MM.1S (cell line): ENCODE data around the gene FAAP100.
A peak's percentile ranks its signal among the peaks of the same experiment; 100 is the strongest.

Experiments used
- DNase-seq: peaks from one replicate; pipeline ENCODE4 v3.0.0-alpha.2; 2015
- H2AFZ ChIP-seq: fragments of 300-600 bp; sonication (generic); 2 replicates; pipeline ENCODE4 v1.6.0; 2016; ENCODE audit warnings: antibody characterized with exemption, low read length
- H3F3A ChIP-seq: fragments of 300-600 bp; sonication (generic); 2 replicates; pipeline ENCODE4 v1.6.1; 2016; ENCODE audit warnings: mild to moderate bottlenecking, antibody characterized with exemption, low read length, moderate library complexity, mixed read lengths; ENCODE audit not compliant: insufficient read depth
- H3K27ac ChIP-seq: fragments of 300-600 bp; sonication (generic); 2 replicates; pipeline ENCODE4 v1.5.1; 2016; ENCODE audit warnings: mild to moderate bottlenecking, low read length
- H3K27me3 ChIP-seq: fragments of 300-600 bp; sonication (generic); replicated peaks from 2 replicates; pipeline ENCODE4 v1.6.0; 2016; ENCODE audit warnings: low read length; ENCODE audit not compliant: insufficient read depth
- H3K36me3 ChIP-seq: fragments of 300-600 bp; sonication (generic); replicated peaks from 2 replicates; pipeline ENCODE4 v1.6.1; 2016; ENCODE audit warnings: mild to moderate bottlenecking, low read length, mixed read lengths; ENCODE audit not compliant: insufficient read depth
- H3K4me1 ChIP-seq: fragments of 300-600 bp; sonication (generic); 2 replicates; pipeline ENCODE4 v1.6.1; 2016; ENCODE audit warnings: low read length, mixed read lengths
- H3K4me2 ChIP-seq: fragments of 300-600 bp; sonication (generic); 2 replicates; pipeline ENCODE4 v1.6.0; 2016; ENCODE audit warnings: low read depth, low read length
- H3K4me3 ChIP-seq: fragments of 300-600 bp; sonication (generic); 2 replicates; pipeline ENCODE4 v1.5.1; 2016; ENCODE audit warnings: low read length, mixed read lengths
- H3K79me2 ChIP-seq: fragments of 300-600 bp; sonication (generic); 2 replicates; pipeline ENCODE4 v1.6.1; 2016; ENCODE audit warnings: mixed run types, low read length, mixed read lengths
- H3K9ac ChIP-seq: fragments of 300-600 bp; sonication (generic); 2 replicates; pipeline ENCODE4 v1.6.1; 2016; ENCODE audit warnings: low read length, mixed read lengths
- H3K9me2 ChIP-seq: fragments of 300-600 bp; sonication (generic); replicated peaks from 2 replicates; pipeline ENCODE4 v1.6.1; 2016; ENCODE audit warnings: mild to moderate bottlenecking, low read length, mixed read lengths; ENCODE audit not compliant: insufficient read depth
- H3K9me3 ChIP-seq: fragments of 300-600 bp; sonication (generic); replicated peaks from 2 replicates; pipeline ENCODE4 v1.6.1; 2016; ENCODE audit warnings: mild to moderate bottlenecking, low read length, mixed read lengths; ENCODE audit not compliant: insufficient read depth
- H4K20me1 ChIP-seq: fragments of 300-600 bp; sonication (generic); 2 replicates; pipeline ENCODE4 v1.6.1; 2016; ENCODE audit warnings: mild to moderate bottlenecking, low read length, moderate library complexity, mixed read lengths; ENCODE audit not compliant: insufficient read depth
- CTCF ChIP-seq: fragments of 300-600 bp; sonication (generic); IDR thresholded peaks from 2 replicates; pipeline ENCODE4 v1.5.1; 2016; ENCODE audit warnings: antibody characterized with exemption, low read length, mixed read lengths
- EZH2 ChIP-seq: fragments of 300-600 bp; sonication (generic); optimal IDR thresholded peaks from 2 replicates; pipeline ENCODE3; 2017; ENCODE audit warnings: low read depth, mild to moderate bottlenecking, antibody characterized with exemption, low read length, mixed read lengths
- EZH2phosphoT487 ChIP-seq: fragments of 300-600 bp; sonication (generic); IDR thresholded peaks from 2 replicates; pipeline ENCODE4 v1.6.1; 2018; ENCODE audit warnings: antibody characterized with exemption, low read length

The FAAP100 gene

DNA sequence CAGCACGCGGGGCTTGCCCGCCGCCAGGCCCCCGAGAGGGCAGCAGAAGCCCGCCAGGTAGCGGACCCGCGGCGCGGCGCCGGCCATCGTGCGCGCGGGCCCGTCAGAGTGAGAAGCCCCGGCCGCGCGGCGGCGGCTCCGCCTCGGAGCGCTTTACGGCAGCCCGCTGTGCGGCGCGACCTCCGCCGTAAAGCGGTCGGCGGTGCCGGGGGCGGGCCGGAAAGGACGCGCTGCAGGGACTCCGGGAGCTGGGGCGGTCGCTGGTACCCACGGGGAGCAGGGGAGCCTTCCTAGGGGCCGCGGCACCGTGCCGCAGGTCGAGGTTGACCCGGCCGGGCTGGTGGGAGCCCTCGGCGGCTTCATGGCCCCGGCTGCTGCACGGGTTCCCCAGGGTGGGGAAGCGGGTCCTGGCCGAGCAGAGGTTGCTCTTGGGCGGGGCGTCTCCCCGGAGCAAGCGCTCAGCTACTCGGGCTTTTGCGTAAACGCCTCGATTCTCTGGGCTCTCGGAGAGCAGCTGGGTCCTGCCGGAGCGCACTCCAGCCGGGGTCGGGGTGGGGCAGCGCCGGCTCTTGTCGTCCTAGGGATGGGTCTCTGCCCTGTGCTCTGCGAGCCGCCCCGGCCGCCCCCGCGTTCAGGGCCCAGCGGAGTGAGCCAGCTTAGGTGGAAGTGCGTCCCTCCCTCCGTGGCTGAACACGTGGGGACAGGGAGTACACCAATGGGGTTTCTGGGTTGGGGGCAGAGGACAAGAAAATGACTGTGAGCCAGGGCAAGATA lies at the start of gene FAAP100:
FAAP100 (minus strand) TSS at position 110 of the 774 bp plus-strand sequence; CDS start at position 87, 23 bp downstream.
- DNase-seq, result peak; percentile 84
- Histone ChIP-seq H2AFZ (peak within 1 kb of the TSS; percentile 51), H3K9ac (peak within 1 kb of the TSS; percentile 77), H4K20me1 (no peaks in the 10 kb centered on the region), H3F3A (peaks cover 22% of the 10 kb centered on the region), H3K27ac (peak within 1 kb of the TSS; percentile 61; the same call in 1 of the 2 replicates), H3K4me3 (peak within 1 kb of the TSS; percentile 83), H3K4me1 (peaks cover 16% of the 10 kb centered on the region; the same call in 1 of the 2 replicates), H3K79me2 (peaks cover 27% of the 10 kb centered on the region), H3K27me3 (no peaks in the 10 kb centered on the region), H3K9me2 (no peaks in the 10 kb centered on the region), H3K4me2 (peak within 1 kb of the TSS; percentile 88), H3K9me3 (no peaks in the 10 kb centered on the region), H3K36me3 (no peaks in the 10 kb centered on the region)
- TF ChIP-seq EZH2phosphoT487 (no peak), EZH2 (no peak), CTCF (no peak)

GRCh38 chr17:81601525-81602120 lies 49.5 kb upstream of the FAAP100 start:
- H3K9me3 ChIP-seq, result no peaks in the 10 kb centered on the region
- DNase-seq, result peak; percentile 64
- peaks cover 29% of the 10 kb centered on the region for H3F3A ChIP-seq
- H2AFZ ChIP-seq, result no peak overlapping the region
- no peak overlapping the region for H3K9ac ChIP-seq
- peak; percentile 85 for TF ChIP-seq CTCF
- TF ChIP-seq EZH2, result no peak
- peaks cover 3% of the 10 kb centered on the region; the same call in 1 of the 2 replicates for H4K20me1 ChIP-seq
- no peak overlapping the region for H3K27ac ChIP-seq
- H3K36me3 ChIP-seq, result peaks cover 24% of the 10 kb centered on the region
- H3K4me2 ChIP-seq, result no peak overlapping the region
- no peak overlapping the region for H3K4me3 ChIP-seq
- H3K79me2 ChIP-seq, result peaks cover 53% of the 10 kb centered on the region
- no peaks in the 10 kb centered on the region for H3K27me3 ChIP-seq
- peaks cover 23% of the 10 kb centered on the region for H3K4me1 ChIP-seq
- no peaks in the 10 kb centered on the region for H3K9me2 ChIP-seq

DNA sequence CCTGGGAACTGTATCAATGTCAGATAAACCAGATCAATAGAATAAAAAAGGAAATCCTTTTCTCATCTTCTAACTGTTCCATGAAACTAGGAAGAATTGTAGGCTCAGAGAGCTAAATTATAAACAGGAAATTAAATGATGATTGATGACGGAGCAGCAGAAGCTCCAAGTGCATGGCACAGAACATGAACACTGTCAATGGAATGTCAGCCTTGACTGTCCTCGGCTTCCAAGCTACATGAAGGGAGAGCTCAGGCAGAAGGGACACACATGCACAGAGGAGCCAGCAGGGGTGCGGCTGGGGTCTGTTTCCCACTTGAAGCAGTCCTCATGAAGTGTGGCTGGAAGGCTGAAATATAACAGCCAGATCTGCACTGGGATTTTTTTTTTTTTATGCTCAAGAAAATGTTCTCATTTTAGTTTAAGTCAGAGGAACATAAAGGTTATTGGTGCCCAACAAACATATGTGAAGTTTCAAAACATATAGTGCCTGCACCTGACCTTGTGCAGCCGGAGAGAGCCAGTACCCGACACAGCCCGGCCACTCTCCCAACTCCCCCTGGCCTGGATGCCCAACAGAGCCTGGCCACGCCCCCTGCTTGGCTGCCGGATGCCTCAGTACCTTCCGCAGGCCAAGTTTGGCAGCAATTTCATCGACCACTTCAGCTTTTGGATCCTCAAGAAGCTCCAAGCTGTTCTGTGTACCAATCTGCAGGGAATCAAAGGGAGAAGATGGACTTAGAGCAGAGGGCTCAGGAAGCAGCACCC lies 47.8 kb upstream of the FAAP100 start:
- Histone ChIP-seq H3K4me2 (no peak overlapping the region), H3K9me3 (no peaks in the 10 kb centered on the region), H3K4me1 (peaks cover 23% of the 10 kb centered on the region), H3K36me3 (peaks cover 19% of the 10 kb centered on the region), H3K27ac (no peak overlapping the region), H3K9ac (no peak overlapping the region), H3K27me3 (no peaks in the 10 kb centered on the region), H2AFZ (no peak overlapping the region), H4K20me1 (peaks cover 3% of the 10 kb centered on the region; the same call in 1 of the 2 replicates), H3F3A (peaks cover 29% of the 10 kb centered on the region), H3K4me3 (no peak overlapping the region), H3K9me2 (no peaks in the 10 kb centered on the region), H3K79me2 (peaks cover 55% of the 10 kb centered on the region)
- no peak for DNase-seq
- TF ChIP-seq EZH2, result no peak
- TF ChIP-seq EZH2phosphoT487, result no peak
